Spleen (tissue), 11 donors: ENCODE measurements around the gene ADARB1. TPM values are rescaled to one million over a fixed set of nuclear protein-coding genes. Genes with fewer than 3 reads are reported as not detected.

Experiments used
- DNase-seq: peaks from one replicate; pipeline ENCODE4 v3.0.0-alpha.2; 2020
- H3K27ac ChIP-seq, 8 donors: fragments of 200-600 bp; sonication (generic) in 7 of 8; 1 replicate in 4 of 8; 2 replicates in 4 of 8; pipeline versions ENCODE4 v1.5.0 to v1.8.0; 2016 to 2021; ENCODE audit warnings: inconsistent platforms in 4 of 8, mild to moderate bottlenecking in 4 of 8, moderate library complexity in 1 of 8
- H3K27me3 ChIP-seq, 7 donors: fragments of 200-600 bp; sonication (generic) in 6 of 7; replicated peaks in 1 of 7; 1 replicate in 4 of 7; 2 replicates in 3 of 7; pipeline versions ENCODE4 v1.5.0 to v1.8.0; 2016 to 2021; ENCODE audit warnings: inconsistent platforms in 3 of 7, mild to moderate bottlenecking in 1 of 7
- H3K36me3 ChIP-seq, 6 donors: fragments of 200-600 bp; sonication (generic) in 5 of 6; 1 replicate in 4 of 6; 2 replicates in 2 of 6; pipeline versions ENCODE4 v1.5.0 to v1.8.0; 2016 to 2021; ENCODE audit warnings: inconsistent platforms in 2 of 6
- H3K4me1 ChIP-seq, 6 donors: fragments of 200-600 bp; sonication (generic) in 5 of 6; 1 replicate in 3 of 6; 2 replicates in 3 of 6; pipeline versions ENCODE4 v1.5.0 to v1.8.0; 2016 to 2021; ENCODE audit warnings: inconsistent platforms in 3 of 6
- H3K4me3 ChIP-seq, 8 donors: fragments of 200-600 bp; sonication (generic) in 7 of 8; 1 replicate in 4 of 8; 2 replicates in 4 of 8; pipeline versions ENCODE4 v1.5.0 to v1.8.0; 2016 to 2021; ENCODE audit warnings: inconsistent platforms in 4 of 8, mild to moderate bottlenecking in 4 of 8, moderate library complexity in 2 of 8
- H3K9me3 ChIP-seq, 8 donors: fragments of 200-600 bp; sonication (generic) in 7 of 8; 1 replicate in 4 of 8; 2 replicates in 4 of 8; pipeline versions ENCODE4 v1.5.0 to v1.8.0; 2016 to 2021; ENCODE audit warnings: inconsistent platforms in 4 of 8
- CTCF ChIP-seq, 11 experiments: fragments of 200-600 bp in 7 of 11; fragments of 450-650 bp in 4 of 11; sonication (generic) in 4 of 11; IDR thresholded peaks in 8 of 11; conservative IDR thresholded peaks in 3 of 11; 1 replicate in 7 of 11; 2 replicates in 4 of 11; pipeline versions ENCODE4 v1.4.0 to v1.8.0; 2016 to 2021; ENCODE audit warnings: antibody characterized with exemption in 11 of 11, inconsistent platforms in 4 of 11, mild to moderate bottlenecking in 1 of 11
- POLR2A ChIP-seq, 3 donors: fragments of 450-650 bp; IDR thresholded peaks; one replicate each; pipeline ENCODE4 v1.5.1; 2017; ENCODE audit warnings: antibody characterized with exemption in 3 of 3, mild to moderate bottlenecking in 1 of 3
- POLR2AphosphoS5 ChIP-seq, 3 donors: sonication (generic); formaldehyde crosslinking; IDR thresholded peaks; one replicate each; pipeline ENCODE4 v1.5.1; 2017; ENCODE audit warnings: antibody characterized with exemption in 3 of 3
- WGBS, 5 donors: extraction: QIAGEN DNeasy Blood & Tissue Kit in 3 of 5; methylation state at CpG; one replicate each; pipeline versions ENCODE4 v1.1.5 to v1.1.7; 2013 to 2018; 5-methylcytosine and 5-hydroxymethylcytosine counted together
- intact Hi-C: fragments of 100-400 bp; cut with DNase I; formaldehyde crosslinking; loops from one replicate; pipeline ENCODE4 v1.15.0; 2023; ENCODE audit warnings: low total_unique reads
- polyA plus RNA-seq, 3 donors: library from polyadenylated mRNA; stranded (reverse); fragments of 200-250 nt; gene quantifications; one replicate each; pipeline ENCODE4 v1.2.1, GENCODE V29; 2013
- total RNA-seq, 7 donors: library from RNA; depleted of rRNA in 3 of 7; stranded (reverse); fragments of >200 nt in 3 of 7; fragmentation: NEBNext Ultra II Directional in 4 of 7; extraction: Animal tissue kit (Norgen Biotek cat#: 25700) in 4 of 7; gene quantifications; one replicate each; pipeline versions ENCODE4 v1.1.0 to v1.2.1, GENCODE V29; 2016 to 2021
- donor health status: healthy with polysubstance abuse.
- donor health status: DM: no; HTN: no; CAD: no; lungs with moderate emphysema.
- donor health status: DM: no; HTN: no; CAD: no.
- donor health status: Bipolar disorder and iron deficiency.
- donor health status: healthy.
- donor health status: DM: no; HTN: no; CAD: no.
- donor health status: DM: yes; HTN: yes; CAD: no.

Gene ADARB1
- total and polyA plus RNA-seq, 10 donors, result 9.1 to 50.8 (median 29.0) TPM

GRCh38 chr21:45067462-45068285 lies 6.7 kb upstream of the ADARB1 start:
- WGBS, 5 donors, result 88 to 90% (median 90%) methylated on average over 18 of the region's 18 CpGs
- Histone ChIP-seq H3K4me3 (no peak overlapping the region), H3K4me1 (peaks cover 0 to 2% (median 0%) of the 10 kb centered on the region in 6 donors), H3K9me3 (no peaks in the 10 kb centered on the region), H3K27me3 (no peaks in the 10 kb centered on the region), H3K27ac (no peak overlapping the region), H3K36me3 (no peaks in the 10 kb centered on the region)
- intact Hi-C loops, result no loop called here
- DNase-seq, result no peak
- TF ChIP-seq POLR2A (IDR thresholded peaks at IDR 0.05), result no peak
- no peak for TF ChIP-seq CTCF (IDR thresholded peaks at IDR 0.05 in 8 of 11, conservative IDR thresholded peaks at IDR 0.05 in 3 of 11)
- TF ChIP-seq POLR2AphosphoS5 (IDR thresholded peaks at IDR 0.05), result no peak

GRCh38 chr21:45069085-45069484 lies 5.3 kb upstream of the ADARB1 start:
- Histone ChIP-seq H3K4me3 (no peak overlapping the region), H3K27me3 (no peaks in the 10 kb centered on the region), H3K4me1 (peaks cover 4 to 14% (median 9%) of the 10 kb centered on the region in 6 donors), H3K36me3 (no peaks in the 10 kb centered on the region), H3K27ac (no peak overlapping the region), H3K9me3 (no peaks in the 10 kb centered on the region)
- 94 to 96% (median 94%) methylated on average over 11 of the region's 11 CpGs for WGBS, 5 donors
- intact Hi-C loops, result no loop called here
- TF ChIP-seq POLR2AphosphoS5 (IDR thresholded peaks at IDR 0.05) (no peak), CTCF (IDR thresholded peaks at IDR 0.05 in 8 of 11, conservative IDR thresholded peaks at IDR 0.05 in 3 of 11) (no peak), POLR2A (IDR thresholded peaks at IDR 0.05) (no peak)
- no peak for DNase-seq

- TF ChIP-seq POLR2A (IDR thresholded peaks at IDR 0.05), result no peak
- no peak for TF ChIP-seq CTCF (IDR thresholded peaks at IDR 0.05 in 8 of 11, conservative IDR thresholded peaks at IDR 0.05 in 3 of 11)
- TF ChIP-seq POLR2AphosphoS5 (IDR thresholded peaks at IDR 0.05), result no peak
- H3K36me3 ChIP-seq, result no peaks in the 10 kb centered on the region
- H3K9me3 ChIP-seq, result no peaks in the 10 kb centered on the region
- no peaks in the 10 kb centered on the region for H3K27me3 ChIP-seq
- no peak overlapping the region for H3K4me3 ChIP-seq
- peaks cover 4 to 14% (median 9%) of the 10 kb centered on the region in 6 donors for H3K4me1 ChIP-seq
- intact Hi-C loops, result loop anchor here (10.0 kb wide), 1 partner anchor 55 kb away; no protein-coding TSS in a partner anchor
- 81 to 88% (median 82%) methylated on average over 5 of the region's 5 CpGs for WGBS, 5 donors
- H3K27ac ChIP-seq, result no peak overlapping the region
- no peak for DNase-seq
Measured at GRCh38 chr21:45069711-45070110, 4.7 kb upstream of the ADARB1 start.

- no peak for DNase-seq
- Histone ChIP-seq H3K4me1 (peaks cover 12 to 28% (median 23%) of the 10 kb centered on the region in 6 donors), H3K36me3 (no peaks in the 10 kb centered on the region), H3K27ac (no peak overlapping the region), H3K27me3 (peaks cover 0 to 9% (median 0%) of the 10 kb centered on the region in 7 donors), H3K9me3 (no peaks in the 10 kb centered on the region), H3K4me3 (no peak overlapping the region)
- intact Hi-C loops, result loop anchor here (10.0 kb wide), 1 partner anchor 54 kb away; no protein-coding TSS in a partner anchor
- TF ChIP-seq CTCF (IDR thresholded peaks at IDR 0.05 in 8 of 11, conservative IDR thresholded peaks at IDR 0.05 in 3 of 11) (no peak), POLR2AphosphoS5 (IDR thresholded peaks at IDR 0.05) (no peak), POLR2A (IDR thresholded peaks at IDR 0.05) (no peak)
- 87 to 94% (median 89%) methylated on average over 18 to 24 of the region's 24 CpGs for WGBS, 5 donors
Measured at GRCh38 chr21:45071078-45071873, 3.1 kb upstream of the ADARB1 start.
